GM12875 (cell line): ENCODE measurements around the gene ADAP1.

Source experiments
- H3K4me3 ChIP-seq: one replicate; pipeline ENCODE4 v1.5.1; 2011; ENCODE audit warnings: low read depth, low read length, control low read depth
- CTCF ChIP-seq: IDR thresholded peaks from 2 replicates; pipeline ENCODE4 v1.5.1; 2011; ENCODE audit warnings: low read depth, mild to moderate bottlenecking, control low read depth, inconsistent platforms, low read length, moderate library complexity, borderline replicate concordance; ENCODE audit not compliant: insufficient read depth

The ADAP1 gene

GRCh38 chr7:856444-857095 lies 97.9 kb downstream of the ADAP1 start:
- TF ChIP-seq CTCF = no peak
- no peak overlapping the region for H3K4me3 ChIP-seq

GRCh38 chr7:855686-856369 lies 98.7 kb downstream of the ADAP1 start:
- no peak for TF ChIP-seq CTCF
- H3K4me3 ChIP-seq = no peak overlapping the region

GRCh38 chr7:854118-854775 lies 100.2 kb downstream of the ADAP1 start:
- no peak for TF ChIP-seq CTCF
- no peak overlapping the region for H3K4me3 ChIP-seq

- TF ChIP-seq CTCF = no peak
Observed at GRCh38 chr7:853366-854117, 100.9 kb downstream of the ADAP1 start.

GRCh38 chr7:851204-851603 lies 103.3 kb downstream of the ADAP1 start:
- no peak overlapping the region for H3K4me3 ChIP-seq
- TF ChIP-seq CTCF = no peak

More at GRCh38 chr7:853366-854117, 100.9 kb downstream of the ADAP1 start:
- H3K4me3 ChIP-seq = no peak overlapping the region

GRCh38 chr7:849781-850180 lies 104.7 kb downstream of the ADAP1 start:
- H3K4me3 ChIP-seq = no peak overlapping the region
- no peak for TF ChIP-seq CTCF
